A673 (cell line): ENCODE data around the gene TEX2.

Experiments used
- EZH2 ChIP-seq: fragments of 200-600 bp; sonication (generic); IDR thresholded peaks from 2 replicates; pipeline ENCODE4 v1.6.1; 2017; ENCODE audit warnings: borderline replicate concordance, low read depth, mild to moderate bottlenecking, mixed read lengths, antibody characterized with exemption, low read length; ENCODE audit not compliant: poor library complexity, severe bottlenecking
- TF ChIP-seq, protein P1 (sequence below): fragments of 300-800, 200-600 bp; sonication (generic); conservative IDR thresholded peaks from 2 replicates; pipeline ENCODE4 v1.5.1; 2017; ENCODE audit warnings: low read depth, mild to moderate bottlenecking, antibody characterized with exemption, low read length, moderate library complexity, mixed read lengths

DNA sequence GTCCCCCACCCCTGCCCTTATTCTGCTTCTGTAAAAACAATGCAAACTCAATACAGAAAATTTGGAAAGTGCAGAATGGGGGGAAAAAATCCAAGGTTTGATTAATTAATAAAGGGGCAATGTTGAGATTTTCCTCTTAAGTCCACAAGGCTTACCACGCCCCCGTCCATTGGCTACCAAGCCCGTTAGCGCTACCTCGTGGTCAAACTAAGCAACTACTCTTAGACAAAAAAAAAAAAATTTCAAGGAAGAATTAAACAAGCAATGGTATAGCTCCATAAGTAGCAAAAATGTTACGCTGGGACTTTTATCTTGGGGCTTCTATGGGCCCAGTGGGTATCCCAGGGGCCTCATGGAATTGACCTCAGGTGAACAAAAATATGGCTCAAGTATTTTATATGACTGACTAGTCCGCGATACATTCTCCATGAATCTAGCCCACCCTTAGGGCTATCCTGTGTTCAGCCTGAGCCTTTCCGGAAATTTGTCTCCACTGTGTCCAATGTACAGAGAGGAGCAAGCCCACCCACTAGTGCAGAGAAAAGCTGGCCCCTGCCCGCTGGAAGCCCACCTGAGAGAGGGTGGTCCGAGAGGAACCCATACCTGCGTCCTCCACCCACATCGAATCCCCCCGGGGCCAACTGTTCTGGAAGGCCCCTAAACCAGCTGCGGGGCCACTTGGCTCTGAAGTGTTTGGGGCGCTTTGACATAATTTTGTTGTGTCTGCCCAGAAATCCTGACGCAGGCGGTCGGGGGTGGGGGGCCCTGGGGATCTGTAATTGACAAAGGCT, 19.1 kb upstream of the TEX2 start:
- TF ChIP-seq, protein P1, sequence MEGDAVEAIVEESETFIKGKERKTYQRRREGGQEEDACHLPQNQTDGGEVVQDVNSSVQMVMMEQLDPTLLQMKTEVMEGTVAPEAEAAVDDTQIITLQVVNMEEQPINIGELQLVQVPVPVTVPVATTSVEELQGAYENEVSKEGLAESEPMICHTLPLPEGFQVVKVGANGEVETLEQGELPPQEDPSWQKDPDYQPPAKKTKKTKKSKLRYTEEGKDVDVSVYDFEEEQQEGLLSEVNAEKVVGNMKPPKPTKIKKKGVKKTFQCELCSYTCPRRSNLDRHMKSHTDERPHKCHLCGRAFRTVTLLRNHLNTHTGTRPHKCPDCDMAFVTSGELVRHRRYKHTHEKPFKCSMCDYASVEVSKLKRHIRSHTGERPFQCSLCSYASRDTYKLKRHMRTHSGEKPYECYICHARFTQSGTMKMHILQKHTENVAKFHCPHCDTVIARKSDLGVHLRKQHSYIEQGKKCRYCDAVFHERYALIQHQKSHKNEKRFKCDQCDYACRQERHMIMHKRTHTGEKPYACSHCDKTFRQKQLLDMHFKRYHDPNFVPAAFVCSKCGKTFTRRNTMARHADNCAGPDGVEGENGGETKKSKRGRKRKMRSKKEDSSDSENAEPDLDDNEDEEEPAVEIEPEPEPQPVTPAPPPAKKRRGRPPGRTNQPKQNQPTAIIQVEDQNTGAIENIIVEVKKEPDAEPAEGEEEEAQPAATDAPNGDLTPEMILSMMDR: peak; percentile 85
- no peak for TF ChIP-seq EZH2
